SK-N-SH (cell line): ENCODE data around the gene RNU4-1.

Experiments
- NRF1 ChIP-seq: IDR thresholded peaks from 2 replicates; pipeline ENCODE4 v1.6.1; 2012; ENCODE audit warnings: low read depth, mild to moderate bottlenecking, low read length
- TAF1 ChIP-seq: IDR thresholded peaks from 2 replicates; pipeline ENCODE4 v1.6.1; 2012; ENCODE audit warnings: low read depth, mild to moderate bottlenecking, low read length, moderate library complexity, borderline replicate concordance

GRCh38 chr12:120264904-120265472 is 28.0 kb downstream of the RNU4-1 start:
- TF ChIP-seq TAF1 (no peak), NRF1 (no peak)
